ENCODE results near the gene C6orf141.

Gene C6orf141

GRCh38 chr6:49541210-49541724, 9.2 kb upstream of the C6orf141 start:
- Histone ChIP-seq H3K4me1 (ENCODE audit: insufficient read depth, low read length) (no peaks in the 10 kb centered on the region), H3K9ac (ENCODE audit: low read depth, low read length) (no peak overlapping the region), H3K27me3 (ENCODE audit: insufficient read depth, low read length) (no peaks in the 10 kb centered on the region), H3K4me3 (ENCODE audit: low read length) (no peak overlapping the region), H3K36me3 (ENCODE audit: insufficient read depth, low read depth, low read length) (no peaks in the 10 kb centered on the region), H3K27ac (ENCODE audit: low read length) (no peak overlapping the region), H3K9me3 (ENCODE audit: insufficient read depth, low read depth, low read length) (no peaks in the 10 kb centered on the region)

- Histone ChIP-seq H3K9ac (ENCODE audit: low read depth, low read length) (no peak overlapping the region), H3K4me3 (ENCODE audit: low read length) (no peak overlapping the region), H3K36me3 (ENCODE audit: insufficient read depth, low read depth, low read length) (no peaks in the 10 kb centered on the region), H3K27me3 (ENCODE audit: insufficient read depth, low read length) (no peaks in the 10 kb centered on the region), H3K27ac (ENCODE audit: low read length) (no peak overlapping the region), H3K9me3 (ENCODE audit: insufficient read depth, low read depth, low read length) (no peaks in the 10 kb centered on the region), H3K4me1 (ENCODE audit: insufficient read depth, low read length) (no peaks in the 10 kb centered on the region)
These were observed 8.5 kb upstream of the C6orf141 start for GRCh38 chr6:49541936-49542335.

- no peaks in the 10 kb centered on the region for H3K36me3 ChIP-seq (ENCODE audit: insufficient read depth, low read depth, low read length)
- H3K9me3 ChIP-seq (ENCODE audit: insufficient read depth, low read depth, low read length) = no peaks in the 10 kb centered on the region
- H3K9ac ChIP-seq (ENCODE audit: low read depth, low read length) = no peak overlapping the region
- peaks cover 1% of the 10 kb centered on the region; the same call in 1 of the 2 replicates for H3K4me1 ChIP-seq (ENCODE audit: insufficient read depth, low read length)
- no peak overlapping the region for H3K4me3 ChIP-seq (ENCODE audit: low read length)
- H3K27ac ChIP-seq (ENCODE audit: low read length) = no peak overlapping the region
- H3K27me3 ChIP-seq (ENCODE audit: insufficient read depth, low read length) = no peaks in the 10 kb centered on the region
These were observed 7.2 kb upstream of the C6orf141 start for GRCh38 chr6:49543087-49543858.

- Histone ChIP-seq H3K4me3 (ENCODE audit: low read length) (no peak overlapping the region), H3K4me1 (ENCODE audit: insufficient read depth, low read length) (peaks cover 14% of the 10 kb centered on the region; the same call in 1 of the 2 replicates), H3K27me3 (ENCODE audit: insufficient read depth, low read length) (peaks cover 23% of the 10 kb centered on the region), H3K9me3 (ENCODE audit: insufficient read depth, low read depth, low read length) (no peaks in the 10 kb centered on the region), H3K27ac (ENCODE audit: low read length) (no peak overlapping the region), H3K9ac (ENCODE audit: low read depth, low read length) (no peak overlapping the region), H3K36me3 (ENCODE audit: insufficient read depth, low read depth, low read length) (no peaks in the 10 kb centered on the region)
These were observed 4.1 kb upstream of the C6orf141 start for GRCh38 chr6:49546331-49546730.

GRCh38 chr6:49548613-49549304, 1.7 kb upstream of the C6orf141 start:
- Histone ChIP-seq H3K36me3 (ENCODE audit: insufficient read depth, low read depth, low read length) (peaks cover 8% of the 10 kb centered on the region; the same call in 1 of the 2 replicates), H3K27me3 (ENCODE audit: insufficient read depth, low read length) (peaks cover 46% of the 10 kb centered on the region), H3K9ac (ENCODE audit: low read depth, low read length) (peak overlapping the region; percentile 50; the same call in 1 of the 2 replicates), H3K27ac (ENCODE audit: low read length) (no peak overlapping the region), H3K4me3 (ENCODE audit: low read length) (peak overlapping the region; percentile 37; the same call in 1 of the 2 replicates), H3K9me3 (ENCODE audit: insufficient read depth, low read depth, low read length) (no peaks in the 10 kb centered on the region), H3K4me1 (ENCODE audit: insufficient read depth, low read length) (peaks cover 28% of the 10 kb centered on the region; the same call in 1 of the 2 replicates)

- Histone ChIP-seq H3K27me3 (ENCODE audit: insufficient read depth, low read length) (peaks cover 56% of the 10 kb centered on the region), H3K9me3 (ENCODE audit: insufficient read depth, low read depth, low read length) (no peaks in the 10 kb centered on the region), H3K4me3 (ENCODE audit: low read length) (peak overlapping the region; percentile 90), H3K9ac (ENCODE audit: low read depth, low read length) (peak overlapping the region; percentile 91), H3K36me3 (ENCODE audit: insufficient read depth, low read depth, low read length) (peaks cover 17% of the 10 kb centered on the region), H3K27ac (ENCODE audit: low read length) (no peak overlapping the region), H3K4me1 (ENCODE audit: insufficient read depth, low read length) (peaks cover 28% of the 10 kb centered on the region; the same call in 1 of the 2 replicates)
These were observed 577 bp upstream of the C6orf141 start for GRCh38 chr6:49549691-49550491.

GRCh38 chr6:49551078-49551865, 804 bp downstream of the C6orf141 start:
- Histone ChIP-seq H3K27ac (ENCODE audit: low read length) (peak overlapping the region; percentile 59), H3K36me3 (ENCODE audit: insufficient read depth, low read depth, low read length) (peaks cover 27% of the 10 kb centered on the region), H3K9me3 (ENCODE audit: insufficient read depth, low read depth, low read length) (no peaks in the 10 kb centered on the region), H3K27me3 (ENCODE audit: insufficient read depth, low read length) (peaks cover 68% of the 10 kb centered on the region), H3K4me3 (ENCODE audit: low read length) (peak overlapping the region; percentile 90), H3K4me1 (ENCODE audit: insufficient read depth, low read length) (peaks cover 28% of the 10 kb centered on the region; the same call in 1 of the 2 replicates), H3K9ac (ENCODE audit: low read depth, low read length) (peak overlapping the region; percentile 91)

GRCh38 chr6:49551866-49552129, 1.3 kb downstream of the C6orf141 start:
- H3K27ac ChIP-seq (ENCODE audit: low read length) = no peak overlapping the region
- peaks cover 32% of the 10 kb centered on the region for H3K36me3 ChIP-seq (ENCODE audit: insufficient read depth, low read depth, low read length)
- H3K4me3 ChIP-seq (ENCODE audit: low read length) = peak overlapping the region; percentile 90
- H3K9ac ChIP-seq (ENCODE audit: low read depth, low read length) = peak overlapping the region; percentile 91
- peaks cover 74% of the 10 kb centered on the region for H3K27me3 ChIP-seq (ENCODE audit: insufficient read depth, low read length)
- H3K4me1 ChIP-seq (ENCODE audit: insufficient read depth, low read length) = peaks cover 28% of the 10 kb centered on the region; the same call in 1 of the 2 replicates
- H3K9me3 ChIP-seq (ENCODE audit: insufficient read depth, low read depth, low read length) = no peaks in the 10 kb centered on the region

GRCh38 chr6:49552596-49552995, 2.1 kb downstream of the C6orf141 start:
- no peaks in the 10 kb centered on the region for H3K9me3 ChIP-seq (ENCODE audit: insufficient read depth, low read depth, low read length)
- peaks cover 28% of the 10 kb centered on the region; the same call in 1 of the 2 replicates for H3K4me1 ChIP-seq (ENCODE audit: insufficient read depth, low read length)
- peak overlapping the region; percentile 91; the same call in 1 of the 2 replicates for H3K9ac ChIP-seq (ENCODE audit: low read depth, low read length)
- peak overlapping the region; percentile 90 for H3K4me3 ChIP-seq (ENCODE audit: low read length)
- no peak overlapping the region for H3K27ac ChIP-seq (ENCODE audit: low read length)
- H3K36me3 ChIP-seq (ENCODE audit: insufficient read depth, low read depth, low read length) = peaks cover 32% of the 10 kb centered on the region
- H3K27me3 ChIP-seq (ENCODE audit: insufficient read depth, low read length) = peaks cover 74% of the 10 kb centered on the region

GRCh38 chr6:49553384-49553783, 2.9 kb downstream of the C6orf141 start:
- peaks cover 26% of the 10 kb centered on the region; the same call in 1 of the 2 replicates for H3K4me1 ChIP-seq (ENCODE audit: insufficient read depth, low read length)
- no peaks in the 10 kb centered on the region for H3K9me3 ChIP-seq (ENCODE audit: insufficient read depth, low read depth, low read length)
- peaks cover 81% of the 10 kb centered on the region for H3K27me3 ChIP-seq (ENCODE audit: insufficient read depth, low read length)
- peak overlapping the region; percentile 90 for H3K4me3 ChIP-seq (ENCODE audit: low read length)
- no peak overlapping the region for H3K9ac ChIP-seq (ENCODE audit: low read depth, low read length)
- no peak overlapping the region for H3K27ac ChIP-seq (ENCODE audit: low read length)
- H3K36me3 ChIP-seq (ENCODE audit: insufficient read depth, low read depth, low read length) = peaks cover 34% of the 10 kb centered on the region

GRCh38 chr6:49555951-49556350, 5.5 kb downstream of the C6orf141 start:
- no peak overlapping the region for H3K27ac ChIP-seq (ENCODE audit: low read length)

More at GRCh38 chr6:49555951-49556350, 5.5 kb downstream of the C6orf141 start:
- H3K4me3 ChIP-seq (ENCODE audit: low read length) = no peak overlapping the region
- H3K9ac ChIP-seq (ENCODE audit: low read depth, low read length) = no peak overlapping the region
- peaks cover 40% of the 10 kb centered on the region for H3K36me3 ChIP-seq (ENCODE audit: insufficient read depth, low read depth, low read length)
- no peaks in the 10 kb centered on the region for H3K9me3 ChIP-seq (ENCODE audit: insufficient read depth, low read depth, low read length)
- H3K27me3 ChIP-seq (ENCODE audit: insufficient read depth, low read length) = peaks cover 71% of the 10 kb centered on the region
- peaks cover 14% of the 10 kb centered on the region; the same call in 1 of the 2 replicates for H3K4me1 ChIP-seq (ENCODE audit: insufficient read depth, low read length)

Data from iPS-20b (cell line).